PC-3 (cell line): Measurements from ENCODE around the gene P2RX1.

Source experiments
- EZH2 ChIP-seq: fragments of 300-600 bp; sonication (generic); IDR thresholded peaks from one replicate; pipeline ENCODE4 v1.6.1; 2017; ENCODE audit warnings: antibody characterized with exemption, mild to moderate bottlenecking, low read length; ENCODE audit not compliant: unreplicated experiment
- EZH2phosphoT487 ChIP-seq: fragments of 300-600 bp; sonication (generic); IDR thresholded peaks from 2 replicates; pipeline ENCODE4 v1.6.1; 2018; ENCODE audit warnings: mild to moderate bottlenecking, antibody characterized with exemption, low read length, borderline replicate concordance
- TF ChIP-seq, protein P1 (sequence below): fragments of 300-600 bp; sonication (generic); conservative IDR thresholded peaks from 2 replicates; pipeline ENCODE4 v1.5.1; 2017; ENCODE audit warnings: antibody characterized with exemption, low read depth, mild to moderate bottlenecking, low read length

DNA sequence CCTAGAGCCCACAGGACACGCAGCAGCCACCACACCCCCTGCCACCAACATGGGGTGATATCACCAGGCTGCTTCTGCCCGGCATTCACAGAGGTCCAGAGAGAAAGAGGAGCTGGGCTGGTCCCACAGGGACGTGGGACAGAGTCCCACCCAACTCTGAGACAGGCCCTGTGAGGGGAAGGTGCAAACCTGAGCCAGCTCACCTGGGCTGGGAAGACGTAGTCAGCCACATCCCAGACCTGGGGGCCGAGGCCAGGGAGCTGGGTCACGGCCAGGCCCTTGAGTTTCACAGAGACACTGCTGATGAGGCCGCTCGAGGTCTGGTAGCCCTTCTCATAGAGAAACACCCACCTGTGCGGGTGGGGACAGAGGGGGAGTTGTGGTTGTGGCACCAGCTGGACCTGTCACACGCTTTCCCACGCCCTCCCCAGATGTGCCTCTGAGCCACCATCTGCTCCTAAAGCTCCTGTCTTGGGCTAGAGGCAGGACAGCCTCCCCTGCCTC lies 11.2 kb downstream of the P2RX1 start:
- TF ChIP-seq EZH2phosphoT487 (no peak), EZH2 (no peak)
- TF ChIP-seq, protein P1, sequence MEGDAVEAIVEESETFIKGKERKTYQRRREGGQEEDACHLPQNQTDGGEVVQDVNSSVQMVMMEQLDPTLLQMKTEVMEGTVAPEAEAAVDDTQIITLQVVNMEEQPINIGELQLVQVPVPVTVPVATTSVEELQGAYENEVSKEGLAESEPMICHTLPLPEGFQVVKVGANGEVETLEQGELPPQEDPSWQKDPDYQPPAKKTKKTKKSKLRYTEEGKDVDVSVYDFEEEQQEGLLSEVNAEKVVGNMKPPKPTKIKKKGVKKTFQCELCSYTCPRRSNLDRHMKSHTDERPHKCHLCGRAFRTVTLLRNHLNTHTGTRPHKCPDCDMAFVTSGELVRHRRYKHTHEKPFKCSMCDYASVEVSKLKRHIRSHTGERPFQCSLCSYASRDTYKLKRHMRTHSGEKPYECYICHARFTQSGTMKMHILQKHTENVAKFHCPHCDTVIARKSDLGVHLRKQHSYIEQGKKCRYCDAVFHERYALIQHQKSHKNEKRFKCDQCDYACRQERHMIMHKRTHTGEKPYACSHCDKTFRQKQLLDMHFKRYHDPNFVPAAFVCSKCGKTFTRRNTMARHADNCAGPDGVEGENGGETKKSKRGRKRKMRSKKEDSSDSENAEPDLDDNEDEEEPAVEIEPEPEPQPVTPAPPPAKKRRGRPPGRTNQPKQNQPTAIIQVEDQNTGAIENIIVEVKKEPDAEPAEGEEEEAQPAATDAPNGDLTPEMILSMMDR, result no peak
